Neural cell (in vitro differentiated cells): ENCODE data around the gene SYT17. TPM values are rescaled to one million over a fixed set of nuclear protein-coding genes. Genes with fewer than 3 reads are reported as not detected.

Source experiments
- H2AFZ ChIP-seq: fragments of 200-600, 300-800 bp; sonication (generic), shearing (Covaris generic); 2 replicates; pipeline ENCODE4 v1.6.0; 2014; ENCODE audit warnings: low read depth, mild to moderate bottlenecking, antibody characterized with exemption, low read length, moderate library complexity
- H3F3A ChIP-seq: fragments of 200-600 bp; shearing (Covaris generic); 2 replicates; pipeline ENCODE4 v1.6.1; 2016; ENCODE audit warnings: mild to moderate bottlenecking, moderate library complexity, mixed read lengths, antibody characterized with exemption, low read length; ENCODE audit not compliant: insufficient read depth, poor library complexity, severe bottlenecking
- H3K27ac ChIP-seq: fragments of 200-600, 300-800 bp; sonication (generic), shearing (Covaris generic); 2 replicates; pipeline ENCODE4 v1.5.1; 2014; ENCODE audit warnings: mild to moderate bottlenecking, low read length, moderate library complexity
- H3K27me3 ChIP-seq: fragments of 300-800, 200-600 bp; sonication (generic), shearing (Covaris generic); 2 replicates; pipeline ENCODE4 v1.6.0; 2014; ENCODE audit warnings: mild to moderate bottlenecking, low read depth, low read length, moderate library complexity; ENCODE audit not compliant: insufficient read depth
- H3K36me3 ChIP-seq: fragments of 300-800, 200-600 bp; sonication (generic), shearing (Covaris generic); 2 replicates; pipeline ENCODE4 v1.5.1; 2014; ENCODE audit warnings: mild to moderate bottlenecking, antibody characterized with exemption, low read length, moderate library complexity; ENCODE audit not compliant: insufficient read depth
- H3K4me2 ChIP-seq: fragments of 300-800, 200-600 bp; sonication (generic), shearing (Covaris generic); 2 replicates; pipeline ENCODE4 v1.6.0; 2014; ENCODE audit warnings: mild to moderate bottlenecking, low read length
- H3K4me3 ChIP-seq: fragments of 300-800, 200-600 bp; sonication (generic), shearing (Covaris generic); 2 replicates; pipeline ENCODE4 v1.5.1; 2014; ENCODE audit warnings: mild to moderate bottlenecking, low read length, moderate library complexity
- H3K79me2 ChIP-seq: fragments of 200-600 bp; shearing (Covaris generic); replicated peaks from 2 replicates; pipeline ENCODE4 v1.6.0; 2014; ENCODE audit warnings: mild to moderate bottlenecking, low read length, moderate library complexity; ENCODE audit not compliant: insufficient read depth
- H3K9ac ChIP-seq: fragments of 300-800, 200-600 bp; sonication (generic), shearing (Covaris generic); 2 replicates; pipeline ENCODE4 v1.6.1; 2016; ENCODE audit warnings: mild to moderate bottlenecking, low read length, mixed read lengths
- H3K9me2 ChIP-seq: fragments of 200-600 bp; shearing (Covaris generic); 2 replicates; pipeline ENCODE4 v1.6.1; 2016; ENCODE audit warnings: mild to moderate bottlenecking, low read length, mixed read lengths; ENCODE audit not compliant: insufficient read depth
- H3K9me3 ChIP-seq: fragments of 200-600, 300-800 bp; sonication (generic), shearing (Covaris generic); 2 replicates; pipeline ENCODE4 v1.6.1; 2016; ENCODE audit warnings: mild to moderate bottlenecking, mixed run types, low read length, moderate library complexity, mixed read lengths
- H4K20me1 ChIP-seq: fragments of 200-600 bp; shearing (Covaris generic); 2 replicates; pipeline ENCODE4 v1.6.1; 2016; ENCODE audit warnings: mild to moderate bottlenecking, mixed run types; ENCODE audit not compliant: insufficient read depth
- EP300 ChIP-seq: fragments of 450-650 bp; conservative IDR thresholded peaks from 2 replicates; pipeline ENCODE4 v1.6.1; 2014; ENCODE audit warnings: antibody characterized with exemption, mild to moderate bottlenecking, moderate library complexity; ENCODE audit not compliant: poor library complexity, severe bottlenecking
- EZH2 ChIP-seq: fragments of 200-600, 300-800 bp; shearing (Covaris generic), sonication (generic); IDR thresholded peaks from 2 replicates; pipeline ENCODE4 v1.6.1; 2014; ENCODE audit warnings: antibody characterized with exemption, low read length, borderline replicate concordance, mild to moderate bottlenecking; ENCODE audit not compliant: insufficient read depth, poor library complexity, severe bottlenecking
- MXI1 ChIP-seq: fragments of 450-650 bp; conservative IDR thresholded peaks from 2 replicates; pipeline ENCODE4 v1.6.1; 2014; ENCODE audit warnings: antibody characterized with exemption, mild to moderate bottlenecking; ENCODE audit not compliant: poor library complexity, severe bottlenecking
- POLR2AphosphoS5 ChIP-seq: IDR thresholded peaks from 2 replicates; pipeline ENCODE4 v1.6.1; 2012
- RAD21 ChIP-seq: fragments of 450-650 bp; conservative IDR thresholded peaks from 2 replicates; pipeline ENCODE4 v1.6.1; 2014; ENCODE audit warnings: antibody characterized with exemption, mild to moderate bottlenecking, moderate library complexity
- SMC3 ChIP-seq: fragments of 450-650 bp; conservative IDR thresholded peaks from 2 replicates; pipeline ENCODE4 v1.6.1; 2014; ENCODE audit warnings: antibody characterized with exemption, mild to moderate bottlenecking, moderate library complexity; ENCODE audit not compliant: poor library complexity
- TAF1 ChIP-seq: IDR thresholded peaks from 2 replicates; pipeline ENCODE4 v1.6.1; 2012; ENCODE audit warnings: low read depth
- polyA plus RNA-seq: library from polyadenylated mRNA; depleted of rRNA; stranded (reverse); fragments of >200 nt; gene quantifications from 2 replicates; pipeline ENCODE4 v1.2.3, GENCODE V29; 2014
- TF ChIP-seq, protein P1 (sequence below): IDR thresholded peaks from 2 replicates; pipeline ENCODE4 v1.6.1; 2012; ENCODE audit warnings: borderline replicate concordance
- TF ChIP-seq, protein P2 (sequence below): fragments of 450-650 bp; IDR thresholded peaks from 2 replicates; pipeline ENCODE4 v1.5.1; 2014; ENCODE audit warnings: antibody characterized with exemption, mild to moderate bottlenecking, moderate library complexity; ENCODE audit not compliant: poor library complexity, severe bottlenecking

SYT17 gene
- polyA plus RNA-seq, 1 donor from 2014 or later, result 3.0 TPM

DNA sequence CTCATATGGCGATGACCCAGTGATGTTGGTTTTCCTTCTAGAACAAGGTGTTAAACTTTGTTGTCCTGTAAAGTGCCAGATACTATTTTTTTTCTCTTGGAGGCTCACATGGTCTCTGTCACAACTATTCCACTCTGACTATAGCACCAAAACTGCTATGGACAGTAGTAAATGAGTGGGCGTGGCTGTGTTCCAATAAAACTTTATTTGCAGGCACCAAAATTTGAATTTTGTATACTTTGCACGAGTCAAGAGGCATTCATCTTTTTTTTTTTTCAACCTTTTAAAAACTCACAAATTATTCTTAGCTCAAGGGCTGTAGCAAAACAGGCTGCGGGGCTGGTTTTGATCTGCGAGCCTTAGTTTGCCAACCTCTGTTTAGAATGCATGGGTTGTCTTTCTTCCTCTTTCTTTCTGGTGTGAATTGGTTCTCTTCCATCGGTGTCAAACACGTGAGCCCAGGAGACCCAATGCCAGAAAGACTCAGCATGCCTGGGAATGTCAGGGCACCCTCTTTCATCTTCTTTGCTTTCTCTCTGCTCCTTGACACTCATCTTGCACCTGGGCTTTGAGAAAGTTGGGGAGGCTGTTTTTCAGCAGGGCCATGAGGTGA lies 2.1 kb downstream of the SYT17 start:
- no peak overlapping the region for H3K4me2 ChIP-seq
- H3K9ac ChIP-seq, result no peak overlapping the region
- no peak overlapping the region for H3K4me3 ChIP-seq
- H4K20me1 ChIP-seq, result no peaks in the 10 kb centered on the region
- H3F3A ChIP-seq, result no peaks in the 10 kb centered on the region
- H3K36me3 ChIP-seq, result no peaks in the 10 kb centered on the region
- H3K27me3 ChIP-seq, result peaks cover 9% of the 10 kb centered on the region
- H3K9me2 ChIP-seq, result no peaks in the 10 kb centered on the region
- TF ChIP-seq RAD21, result no peak
- H3K9me3 ChIP-seq, result no peaks in the 10 kb centered on the region
- H3K27ac ChIP-seq, result no peak overlapping the region
- no peak overlapping the region for H2AFZ ChIP-seq
- H3K79me2 ChIP-seq, result no peaks in the 10 kb centered on the region

DNA sequence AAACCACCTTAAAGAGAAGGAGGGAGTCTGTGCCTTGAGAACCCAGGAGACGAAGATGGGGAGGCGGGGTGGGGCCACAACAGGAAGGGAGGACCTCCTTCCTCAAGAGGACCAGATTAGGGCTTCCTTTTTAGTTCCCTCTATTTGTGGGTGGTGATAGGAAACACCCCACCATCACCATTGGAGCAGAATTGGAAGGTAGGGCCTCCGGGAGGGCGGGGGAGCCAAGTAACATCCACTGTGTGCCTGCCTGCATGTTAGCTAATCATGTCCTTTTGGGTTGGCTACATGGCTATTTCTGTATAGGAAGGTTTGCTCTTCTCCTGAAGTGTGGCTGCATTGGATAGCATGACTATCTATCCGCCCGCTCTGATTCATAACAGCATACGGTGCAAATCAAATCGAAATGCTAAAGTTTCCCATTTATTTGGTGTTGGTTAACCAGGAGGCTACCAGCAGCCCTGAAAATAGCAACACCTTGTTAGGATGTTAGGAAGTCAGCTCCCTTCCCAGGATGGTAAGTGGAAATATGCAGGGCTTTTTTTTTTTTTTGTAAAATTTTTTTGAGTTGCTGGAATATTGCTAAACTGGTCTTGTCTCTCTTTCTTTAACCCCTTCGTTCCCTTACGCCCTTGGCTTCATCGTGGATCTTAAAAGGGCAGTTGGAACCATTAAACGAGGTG lies 4.2 kb downstream of the SYT17 start:
- no peaks in the 10 kb centered on the region for H3K36me3 ChIP-seq
- H3K27ac ChIP-seq, result no peak overlapping the region

More for the DNA sequence above, 4.2 kb downstream of the SYT17 start:
- no peaks in the 10 kb centered on the region for H4K20me1 ChIP-seq
- no peak overlapping the region for H3K4me2 ChIP-seq
- H3K79me2 ChIP-seq, result no peaks in the 10 kb centered on the region
- no peaks in the 10 kb centered on the region for H3F3A ChIP-seq
- no peak for TF ChIP-seq POLR2AphosphoS5
- TF ChIP-seq, protein P1, sequence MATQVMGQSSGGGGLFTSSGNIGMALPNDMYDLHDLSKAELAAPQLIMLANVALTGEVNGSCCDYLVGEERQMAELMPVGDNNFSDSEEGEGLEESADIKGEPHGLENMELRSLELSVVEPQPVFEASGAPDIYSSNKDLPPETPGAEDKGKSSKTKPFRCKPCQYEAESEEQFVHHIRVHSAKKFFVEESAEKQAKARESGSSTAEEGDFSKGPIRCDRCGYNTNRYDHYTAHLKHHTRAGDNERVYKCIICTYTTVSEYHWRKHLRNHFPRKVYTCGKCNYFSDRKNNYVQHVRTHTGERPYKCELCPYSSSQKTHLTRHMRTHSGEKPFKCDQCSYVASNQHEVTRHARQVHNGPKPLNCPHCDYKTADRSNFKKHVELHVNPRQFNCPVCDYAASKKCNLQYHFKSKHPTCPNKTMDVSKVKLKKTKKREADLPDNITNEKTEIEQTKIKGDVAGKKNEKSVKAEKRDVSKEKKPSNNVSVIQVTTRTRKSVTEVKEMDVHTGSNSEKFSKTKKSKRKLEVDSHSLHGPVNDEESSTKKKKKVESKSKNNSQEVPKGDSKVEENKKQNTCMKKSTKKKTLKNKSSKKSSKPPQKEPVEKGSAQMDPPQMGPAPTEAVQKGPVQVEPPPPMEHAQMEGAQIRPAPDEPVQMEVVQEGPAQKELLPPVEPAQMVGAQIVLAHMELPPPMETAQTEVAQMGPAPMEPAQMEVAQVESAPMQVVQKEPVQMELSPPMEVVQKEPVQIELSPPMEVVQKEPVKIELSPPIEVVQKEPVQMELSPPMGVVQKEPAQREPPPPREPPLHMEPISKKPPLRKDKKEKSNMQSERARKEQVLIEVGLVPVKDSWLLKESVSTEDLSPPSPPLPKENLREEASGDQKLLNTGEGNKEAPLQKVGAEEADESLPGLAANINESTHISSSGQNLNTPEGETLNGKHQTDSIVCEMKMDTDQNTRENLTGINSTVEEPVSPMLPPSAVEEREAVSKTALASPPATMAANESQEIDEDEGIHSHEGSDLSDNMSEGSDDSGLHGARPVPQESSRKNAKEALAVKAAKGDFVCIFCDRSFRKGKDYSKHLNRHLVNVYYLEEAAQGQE, result no peak
- TF ChIP-seq RAD21, result no peak
- TF ChIP-seq SMC3, result no peak
- no peak for TF ChIP-seq EZH2
- TF ChIP-seq, protein P2, sequence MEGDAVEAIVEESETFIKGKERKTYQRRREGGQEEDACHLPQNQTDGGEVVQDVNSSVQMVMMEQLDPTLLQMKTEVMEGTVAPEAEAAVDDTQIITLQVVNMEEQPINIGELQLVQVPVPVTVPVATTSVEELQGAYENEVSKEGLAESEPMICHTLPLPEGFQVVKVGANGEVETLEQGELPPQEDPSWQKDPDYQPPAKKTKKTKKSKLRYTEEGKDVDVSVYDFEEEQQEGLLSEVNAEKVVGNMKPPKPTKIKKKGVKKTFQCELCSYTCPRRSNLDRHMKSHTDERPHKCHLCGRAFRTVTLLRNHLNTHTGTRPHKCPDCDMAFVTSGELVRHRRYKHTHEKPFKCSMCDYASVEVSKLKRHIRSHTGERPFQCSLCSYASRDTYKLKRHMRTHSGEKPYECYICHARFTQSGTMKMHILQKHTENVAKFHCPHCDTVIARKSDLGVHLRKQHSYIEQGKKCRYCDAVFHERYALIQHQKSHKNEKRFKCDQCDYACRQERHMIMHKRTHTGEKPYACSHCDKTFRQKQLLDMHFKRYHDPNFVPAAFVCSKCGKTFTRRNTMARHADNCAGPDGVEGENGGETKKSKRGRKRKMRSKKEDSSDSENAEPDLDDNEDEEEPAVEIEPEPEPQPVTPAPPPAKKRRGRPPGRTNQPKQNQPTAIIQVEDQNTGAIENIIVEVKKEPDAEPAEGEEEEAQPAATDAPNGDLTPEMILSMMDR, result no peak
- TF ChIP-seq TAF1, result no peak
- TF ChIP-seq EP300, result no peak
- no peak for TF ChIP-seq MXI1
- H3K9me2 ChIP-seq, result no peaks in the 10 kb centered on the region
- no peak overlapping the region for H3K4me3 ChIP-seq
- H3K9me3 ChIP-seq, result no peaks in the 10 kb centered on the region
- H2AFZ ChIP-seq, result no peak overlapping the region
- peaks cover 9% of the 10 kb centered on the region for H3K27me3 ChIP-seq
- no peak overlapping the region for H3K9ac ChIP-seq
